A549 (cell line): ENCODE measurements around the gene GUCA2B.

Source experiments
- JUN ChIP-seq, 2 experiments: fragments of >200 bp; sonication (Bioruptor Twin); formaldehyde crosslinking; IDR thresholded peaks; 2 replicates in 1 of 2; 3 replicates in 1 of 2; pipeline ENCODE4 v1.6.1; 2016 to 2017
- KDM1A ChIP-seq: fragments of 200-600 bp; sonication (generic); IDR thresholded peaks from 2 replicates; pipeline ENCODE4 v1.6.1; 2016; ENCODE audit warnings: low read depth, mild to moderate bottlenecking
- MAX ChIP-seq: IDR thresholded peaks from 2 replicates; pipeline ENCODE4 v1.6.1; 2012
- NPAS2 ChIP-seq: fragments of 250-450 bp; sonication (Bioruptor Pico); IDR thresholded peaks from 2 replicates; pipeline ENCODE4 v1.8.0; 2022; ENCODE audit warnings: mild to moderate bottlenecking, moderate library complexity, borderline replicate concordance
- USF2 ChIP-seq: fragments of 450-650 bp; IDR thresholded peaks from 2 replicates; pipeline ENCODE4 v1.6.1; 2014; ENCODE audit warnings: antibody characterized with exemption
- ZC3H11A ChIP-seq: fragments of 450-650 bp; IDR thresholded peaks from 2 replicates; pipeline ENCODE4 v1.6.1; 2014; ENCODE audit warnings: antibody characterized with exemption, mild to moderate bottlenecking
- TF ChIP-seq, protein P1 (sequence below): fragments of >200 bp; sonication (Bioruptor Twin); formaldehyde crosslinking; IDR thresholded peaks from 3 replicates; pipeline ENCODE4 v1.5.1; 2016
- TF ChIP-seq, protein P2 (sequence below): fragments of 200-600 bp; sonication (generic); IDR thresholded peaks from 2 replicates; pipeline ENCODE4 v1.6.1; 2016; ENCODE audit warnings: antibody characterized with exemption, mild to moderate bottlenecking, moderate library complexity

DNA sequence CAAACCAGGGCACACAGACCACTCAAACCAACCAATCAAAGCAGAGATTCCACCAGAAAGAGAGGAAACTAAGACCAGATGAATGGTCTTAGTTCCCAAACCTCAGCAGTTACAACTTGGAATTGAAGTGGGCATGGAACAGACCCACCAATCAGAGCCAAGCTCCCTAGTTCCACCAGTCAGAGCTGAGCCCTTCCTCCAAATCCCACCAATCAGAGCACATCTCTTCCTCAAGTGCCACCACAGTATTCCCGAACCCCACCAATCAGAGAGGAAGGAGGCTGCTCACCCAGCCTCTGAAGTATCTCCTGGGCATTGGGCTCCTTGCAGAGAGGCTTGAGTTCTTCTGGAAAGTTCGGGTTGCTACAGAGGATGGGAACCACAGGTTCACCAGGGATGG is 9.9 kb downstream of the GUCA2B start:
- TF ChIP-seq KDM1A (no peak), ZC3H11A (no peak), MAX (no peak), JUN (IDR thresholded peaks at IDR 0.05) (no peak), USF2 (no peak), NPAS2 (CRISPR knock-in tag) (no peak)
- TF ChIP-seq, protein P1, sequence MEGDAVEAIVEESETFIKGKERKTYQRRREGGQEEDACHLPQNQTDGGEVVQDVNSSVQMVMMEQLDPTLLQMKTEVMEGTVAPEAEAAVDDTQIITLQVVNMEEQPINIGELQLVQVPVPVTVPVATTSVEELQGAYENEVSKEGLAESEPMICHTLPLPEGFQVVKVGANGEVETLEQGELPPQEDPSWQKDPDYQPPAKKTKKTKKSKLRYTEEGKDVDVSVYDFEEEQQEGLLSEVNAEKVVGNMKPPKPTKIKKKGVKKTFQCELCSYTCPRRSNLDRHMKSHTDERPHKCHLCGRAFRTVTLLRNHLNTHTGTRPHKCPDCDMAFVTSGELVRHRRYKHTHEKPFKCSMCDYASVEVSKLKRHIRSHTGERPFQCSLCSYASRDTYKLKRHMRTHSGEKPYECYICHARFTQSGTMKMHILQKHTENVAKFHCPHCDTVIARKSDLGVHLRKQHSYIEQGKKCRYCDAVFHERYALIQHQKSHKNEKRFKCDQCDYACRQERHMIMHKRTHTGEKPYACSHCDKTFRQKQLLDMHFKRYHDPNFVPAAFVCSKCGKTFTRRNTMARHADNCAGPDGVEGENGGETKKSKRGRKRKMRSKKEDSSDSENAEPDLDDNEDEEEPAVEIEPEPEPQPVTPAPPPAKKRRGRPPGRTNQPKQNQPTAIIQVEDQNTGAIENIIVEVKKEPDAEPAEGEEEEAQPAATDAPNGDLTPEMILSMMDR, result no peak
- TF ChIP-seq, protein P2, sequence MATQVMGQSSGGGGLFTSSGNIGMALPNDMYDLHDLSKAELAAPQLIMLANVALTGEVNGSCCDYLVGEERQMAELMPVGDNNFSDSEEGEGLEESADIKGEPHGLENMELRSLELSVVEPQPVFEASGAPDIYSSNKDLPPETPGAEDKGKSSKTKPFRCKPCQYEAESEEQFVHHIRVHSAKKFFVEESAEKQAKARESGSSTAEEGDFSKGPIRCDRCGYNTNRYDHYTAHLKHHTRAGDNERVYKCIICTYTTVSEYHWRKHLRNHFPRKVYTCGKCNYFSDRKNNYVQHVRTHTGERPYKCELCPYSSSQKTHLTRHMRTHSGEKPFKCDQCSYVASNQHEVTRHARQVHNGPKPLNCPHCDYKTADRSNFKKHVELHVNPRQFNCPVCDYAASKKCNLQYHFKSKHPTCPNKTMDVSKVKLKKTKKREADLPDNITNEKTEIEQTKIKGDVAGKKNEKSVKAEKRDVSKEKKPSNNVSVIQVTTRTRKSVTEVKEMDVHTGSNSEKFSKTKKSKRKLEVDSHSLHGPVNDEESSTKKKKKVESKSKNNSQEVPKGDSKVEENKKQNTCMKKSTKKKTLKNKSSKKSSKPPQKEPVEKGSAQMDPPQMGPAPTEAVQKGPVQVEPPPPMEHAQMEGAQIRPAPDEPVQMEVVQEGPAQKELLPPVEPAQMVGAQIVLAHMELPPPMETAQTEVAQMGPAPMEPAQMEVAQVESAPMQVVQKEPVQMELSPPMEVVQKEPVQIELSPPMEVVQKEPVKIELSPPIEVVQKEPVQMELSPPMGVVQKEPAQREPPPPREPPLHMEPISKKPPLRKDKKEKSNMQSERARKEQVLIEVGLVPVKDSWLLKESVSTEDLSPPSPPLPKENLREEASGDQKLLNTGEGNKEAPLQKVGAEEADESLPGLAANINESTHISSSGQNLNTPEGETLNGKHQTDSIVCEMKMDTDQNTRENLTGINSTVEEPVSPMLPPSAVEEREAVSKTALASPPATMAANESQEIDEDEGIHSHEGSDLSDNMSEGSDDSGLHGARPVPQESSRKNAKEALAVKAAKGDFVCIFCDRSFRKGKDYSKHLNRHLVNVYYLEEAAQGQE, result no peak
